ENCODE data around the gene FPR3.
A peak's percentile ranks its signal among the peaks of the same experiment; 100 is the strongest.
"Not testable (repeated sequence)": the region's sequence is repeated elsewhere in the genome, so short reads cannot be mapped to it uniquely, and the experiment has no call there.

The FPR3 gene

DNA sequence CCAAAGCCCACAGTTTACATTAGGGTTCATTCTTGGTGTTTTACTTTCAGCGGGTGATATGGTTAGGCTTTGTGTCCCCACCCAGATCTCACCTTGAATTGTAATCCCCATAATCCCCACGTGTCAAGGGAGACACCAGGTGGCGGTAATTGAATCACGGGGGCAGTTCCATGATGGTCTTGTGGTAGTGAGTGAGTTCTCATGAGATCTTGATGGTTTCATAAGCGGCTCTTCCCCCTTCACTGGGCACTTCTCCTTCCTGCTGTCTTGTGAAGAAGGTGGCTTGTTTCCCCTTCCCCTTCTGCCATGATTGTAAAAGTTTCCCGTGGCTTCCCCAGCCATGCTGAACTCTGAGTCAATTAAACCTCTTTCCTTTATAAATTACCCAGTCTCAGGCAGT lies 22.0 kb upstream of the FPR3 start:
- H3K4me3 Mint-ChIP-seq, result no peak overlapping the region
- peaks cover 52 to 69% of the 10 kb centered on the region in 2 donors for H3K27me3 Mint-ChIP-seq
- no peaks in the 10 kb centered on the region for H3K36me3 Mint-ChIP-seq (ENCODE audit: insufficient read depth)
- ATAC-seq (replicated peaks), result no peak
- no peaks in the 10 kb centered on the region for H3K4me1 Mint-ChIP-seq (ENCODE audit: low read depth in 2 of 2)
- peaks cover 6 to 8% of the 10 kb centered on the region in 2 donors for H3K9me3 Mint-ChIP-seq
- no peak for DNase-seq
- H3K27ac Mint-ChIP-seq, result no peak overlapping the region

- DNase-seq; H3K27ac Mint-ChIP-seq; H3K4me1 Mint-ChIP-seq (ENCODE audit: low read depth in 2 of 2); H3K4me3 Mint-ChIP-seq; ATAC-seq (replicated peaks); H3K9me3 Mint-ChIP-seq; H3K36me3 Mint-ChIP-seq (ENCODE audit: insufficient read depth): not testable (repeated sequence)
- peaks cover 45 to 78% of the 10 kb centered on the region in 2 donors for H3K27me3 Mint-ChIP-seq
These were observed 18.4 kb upstream of the FPR3 start for GRCh38 chr19:51776561-51776960.

DNA sequence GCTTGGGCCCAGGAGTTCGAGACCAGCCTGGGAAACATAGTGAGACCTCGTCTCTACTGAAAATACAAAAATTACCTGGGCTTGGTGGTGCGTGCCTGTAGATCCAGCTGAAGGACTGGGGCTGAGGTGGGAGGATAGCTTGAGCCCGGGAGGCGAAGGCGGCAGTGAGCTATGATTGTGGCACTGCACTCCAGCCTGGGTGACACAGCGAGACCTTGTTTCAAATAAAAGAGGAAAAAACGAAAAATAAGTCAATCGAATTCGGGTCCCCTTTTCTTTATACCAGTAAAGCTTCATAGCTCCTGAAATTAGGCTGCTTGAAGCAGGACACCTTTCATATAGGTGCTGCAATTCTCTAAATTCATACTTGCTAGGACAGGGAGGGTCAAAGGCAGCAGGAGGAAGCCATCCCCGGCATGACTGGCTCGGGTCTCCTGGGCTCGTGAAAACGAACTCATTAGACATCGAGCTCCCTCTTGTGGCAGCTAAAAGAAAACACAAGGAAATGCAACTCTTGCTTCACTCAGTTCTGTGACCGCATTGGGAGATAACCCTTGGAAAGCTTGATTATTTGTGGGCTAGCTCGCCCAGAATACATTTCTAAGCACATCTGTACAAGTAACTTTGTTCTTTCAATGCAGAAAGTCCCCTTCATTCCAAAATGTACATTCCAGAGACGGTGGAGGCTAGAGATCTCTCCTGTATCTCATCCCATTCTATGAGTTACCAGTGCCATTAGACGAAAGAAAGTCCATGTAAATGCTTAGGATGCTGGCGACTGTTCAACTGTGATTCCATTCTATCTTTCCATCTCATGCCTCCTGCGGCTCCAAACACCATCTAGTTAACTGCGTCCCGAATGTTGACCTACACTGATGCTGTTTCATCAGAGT lies 17.1 kb upstream of the FPR3 start:
- DNase-seq, result peak; percentile 5 to 8 (median 5)

GRCh38 chr19:51779181-51779580 lies 15.8 kb upstream of the FPR3 start:
- Mint-ChIP-seq H3K9me3 (peaks cover 0 to 3% of the 10 kb centered on the region in 2 donors), H3K4me3 (no peak overlapping the region), H3K27ac (no peak overlapping the region), H3K36me3 (ENCODE audit: insufficient read depth) (no peaks in the 10 kb centered on the region), H3K27me3 (peaks cover 39 to 66% of the 10 kb centered on the region in 2 donors), H3K4me1 (ENCODE audit: low read depth in 2 of 2) (no peaks in the 10 kb centered on the region)
- DNase-seq, result no peak
- ATAC-seq (replicated peaks), result no peak

More for the DNA sequence above, 17.1 kb upstream of the FPR3 start:
- Mint-ChIP-seq H3K4me1 (ENCODE audit: low read depth in 2 of 2) (no peaks in the 10 kb centered on the region), H3K36me3 (ENCODE audit: insufficient read depth) (no peaks in the 10 kb centered on the region), H3K27ac (no peak overlapping the region), H3K4me3 (no peak overlapping the region), H3K27me3 (peaks cover 44 to 79% of the 10 kb centered on the region in 2 donors), H3K9me3 (peaks cover 5 to 7% of the 10 kb centered on the region in 2 donors)
- no peak for ATAC-seq (replicated peaks)

GRCh38 chr19:51779703-51780102 lies 15.3 kb upstream of the FPR3 start:
- Mint-ChIP-seq H3K4me1 (ENCODE audit: low read depth in 2 of 2) (no peaks in the 10 kb centered on the region), H3K4me3 (no peak overlapping the region), H3K27ac (no peak overlapping the region), H3K36me3 (ENCODE audit: insufficient read depth) (no peaks in the 10 kb centered on the region), H3K27me3 (peaks cover 39 to 63% of the 10 kb centered on the region in 2 donors), H3K9me3 (peaks cover 0 to 3% of the 10 kb centered on the region in 2 donors)
- DNase-seq (no peak), ATAC-seq (replicated peaks) (no peak)

DNA sequence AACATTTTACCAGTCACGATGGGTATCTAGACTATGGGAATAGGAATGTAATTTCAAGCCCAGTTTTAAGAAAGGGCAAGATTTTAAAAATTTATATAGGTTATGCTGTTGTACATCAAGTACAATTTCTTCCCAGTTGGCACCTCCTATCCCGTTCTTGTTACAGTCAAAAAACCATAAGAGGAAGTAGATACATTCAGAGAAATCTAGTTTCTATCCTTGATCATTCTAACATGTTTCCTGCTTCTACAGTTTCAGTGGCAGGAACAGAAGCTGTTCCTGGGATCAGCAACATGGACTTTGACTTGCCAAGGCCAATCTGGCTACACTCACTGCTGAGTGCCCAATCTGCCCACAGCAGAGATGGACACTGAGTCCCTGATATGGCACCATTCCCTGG lies 14.7 kb upstream of the FPR3 start:
- no peak overlapping the region for H3K27ac Mint-ChIP-seq
- DNase-seq, result no peak
- no peak for ATAC-seq (replicated peaks)
- no peaks in the 10 kb centered on the region for H3K4me1 Mint-ChIP-seq (ENCODE audit: low read depth in 2 of 2)
- H3K27me3 Mint-ChIP-seq, result peaks cover 33 to 58% of the 10 kb centered on the region in 2 donors
- peaks cover 0 to 3% of the 10 kb centered on the region in 2 donors for H3K9me3 Mint-ChIP-seq
- no peaks in the 10 kb centered on the region for H3K36me3 Mint-ChIP-seq (ENCODE audit: insufficient read depth)
- no peak overlapping the region for H3K4me3 Mint-ChIP-seq

DNA sequence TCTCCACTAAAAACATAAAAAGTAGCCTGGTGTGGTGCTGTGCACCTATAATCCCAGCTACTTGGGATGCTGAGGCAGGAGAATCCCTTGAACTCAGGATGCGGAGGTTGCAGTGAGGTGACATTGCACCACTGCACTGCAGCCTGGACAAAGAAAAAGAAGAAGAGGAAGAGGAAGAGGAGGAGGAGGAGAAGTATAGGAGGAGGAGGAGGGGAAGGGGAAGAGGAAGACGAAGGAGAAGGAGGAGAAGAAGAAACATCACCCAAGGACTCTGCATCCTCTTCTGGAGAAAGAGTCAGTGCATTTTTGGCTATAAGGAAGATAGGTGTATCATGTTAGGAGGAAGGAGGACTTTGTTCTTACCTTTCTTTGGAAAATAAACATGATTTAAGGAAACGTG lies 13.0 kb upstream of the FPR3 start:
- Mint-ChIP-seq H3K4me3 (no peak overlapping the region), H3K27ac (no peak overlapping the region), H3K36me3 (ENCODE audit: insufficient read depth) (no peaks in the 10 kb centered on the region), H3K4me1 (ENCODE audit: low read depth in 2 of 2) (no peaks in the 10 kb centered on the region), H3K9me3 (no peaks in the 10 kb centered on the region), H3K27me3 (peaks cover 16 to 42% of the 10 kb centered on the region in 2 donors)
- DNase-seq (no peak), ATAC-seq (replicated peaks) (no peak)

- Mint-ChIP-seq H3K4me1 (ENCODE audit: low read depth in 2 of 2) (no peaks in the 10 kb centered on the region), H3K27ac (no peak overlapping the region), H3K9me3 (no peaks in the 10 kb centered on the region), H3K4me3 (no peak overlapping the region), H3K36me3 (ENCODE audit: insufficient read depth) (no peaks in the 10 kb centered on the region), H3K27me3 (peaks cover 10 to 28% of the 10 kb centered on the region in 2 donors)
- no peak for ATAC-seq (replicated peaks)
- no peak for DNase-seq
These were observed 11.6 kb upstream of the FPR3 start for GRCh38 chr19:51783372-51783771.

DNA sequence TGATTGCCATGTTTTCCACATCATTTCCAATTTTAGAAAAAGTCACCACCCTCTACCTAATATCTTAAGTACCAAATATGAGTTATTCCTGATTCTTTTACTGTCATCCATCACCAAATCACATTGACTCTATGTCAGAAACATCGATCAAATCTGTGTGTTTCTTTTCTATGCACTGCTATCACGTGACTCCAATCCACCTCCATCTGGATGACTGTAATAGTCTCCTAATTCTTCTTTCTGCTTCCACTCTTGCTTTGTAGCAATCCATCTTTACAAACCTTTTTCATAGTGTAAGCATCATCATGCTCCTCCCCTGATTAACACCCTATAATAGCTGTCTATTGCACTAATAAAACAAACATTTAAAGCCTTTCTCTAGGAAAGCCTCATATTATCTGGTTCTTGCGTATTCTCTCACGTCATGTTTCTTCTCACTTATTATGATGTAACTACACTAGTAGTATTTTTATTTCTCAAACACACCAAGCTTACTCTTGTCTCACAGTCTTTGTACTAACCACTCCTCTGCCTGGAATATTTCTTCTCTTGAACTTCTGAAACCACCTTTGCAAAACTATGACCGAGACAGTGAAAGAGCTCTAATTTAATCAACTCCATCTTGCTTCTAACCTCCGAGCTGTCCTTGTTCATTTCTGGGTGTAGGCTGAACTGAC lies 10.7 kb upstream of the FPR3 start:
- DNase-seq (no peak), ATAC-seq (replicated peaks) (no peak)
- Mint-ChIP-seq H3K36me3 (ENCODE audit: insufficient read depth) (no peaks in the 10 kb centered on the region), H3K9me3 (no peaks in the 10 kb centered on the region), H3K4me3 (no peak overlapping the region), H3K4me1 (ENCODE audit: low read depth in 2 of 2) (no peaks in the 10 kb centered on the region), H3K27ac (no peak overlapping the region), H3K27me3 (peaks cover 5 to 23% of the 10 kb centered on the region in 2 donors)

- H3K27me3 Mint-ChIP-seq, result peaks cover 5 to 16% of the 10 kb centered on the region in 2 donors
- ATAC-seq (replicated peaks) (peak; percentile 35), DNase-seq (no peak)
- no peaks in the 10 kb centered on the region for H3K9me3 Mint-ChIP-seq
- H3K4me1 Mint-ChIP-seq (ENCODE audit: low read depth in 2 of 2), result no peaks in the 10 kb centered on the region
- no peaks in the 10 kb centered on the region for H3K36me3 Mint-ChIP-seq (ENCODE audit: insufficient read depth)
- no peak overlapping the region for H3K4me3 Mint-ChIP-seq
- H3K27ac Mint-ChIP-seq, result no peak overlapping the region
These were observed 9.9 kb upstream of the FPR3 start for GRCh38 chr19:51784922-51785690.

DNA sequence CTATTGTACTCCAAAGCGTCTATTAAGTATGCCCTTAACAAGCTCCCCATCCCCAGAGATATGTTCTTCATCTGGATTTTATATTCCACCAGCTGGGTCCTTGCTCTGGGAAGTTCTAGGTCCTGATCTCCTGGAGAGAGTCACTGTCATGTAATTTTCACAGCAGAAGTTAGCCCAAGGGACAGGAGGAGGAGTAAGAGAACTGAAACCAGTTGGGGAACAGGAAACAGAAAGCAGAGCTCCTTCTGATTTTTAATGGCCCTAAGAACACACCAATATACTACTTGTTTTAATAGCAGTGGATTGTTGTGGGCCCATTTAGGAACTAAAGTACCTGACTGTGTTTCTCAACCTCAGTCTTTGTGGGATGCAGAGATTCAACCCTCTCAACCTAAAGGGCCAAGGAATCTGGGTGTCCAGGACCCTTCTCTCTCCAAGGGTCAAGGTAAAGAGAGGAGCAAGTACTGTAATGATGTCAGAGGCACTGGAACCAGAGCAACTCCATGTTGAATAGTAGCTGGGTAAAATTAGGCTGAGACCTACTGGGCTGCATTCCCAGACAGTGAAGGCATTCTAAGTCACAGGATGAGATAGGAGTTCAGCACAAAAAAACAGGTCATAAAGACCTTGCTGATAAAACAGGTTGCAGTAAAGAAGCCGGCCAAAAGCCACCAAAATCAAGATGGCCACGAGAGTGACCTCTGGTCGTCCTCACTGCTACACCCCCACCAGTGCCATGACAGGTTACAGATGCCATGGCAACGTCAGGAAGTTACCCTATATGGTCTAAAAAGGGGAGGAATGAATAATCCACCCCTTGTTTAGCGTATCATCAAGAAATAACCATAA lies 8.1 kb upstream of the FPR3 start:
- Mint-ChIP-seq H3K27ac (no peak overlapping the region), H3K4me3 (no peak overlapping the region), H3K9me3 (peaks cover 3 to 5% of the 10 kb centered on the region in 2 donors), H3K36me3 (ENCODE audit: insufficient read depth) (no peaks in the 10 kb centered on the region), H3K27me3 (peaks cover 4 to 8% of the 10 kb centered on the region in 2 donors), H3K4me1 (ENCODE audit: low read depth in 2 of 2) (no peaks in the 10 kb centered on the region)
- ATAC-seq (replicated peaks) (no peak), DNase-seq (no peak)

DNA sequence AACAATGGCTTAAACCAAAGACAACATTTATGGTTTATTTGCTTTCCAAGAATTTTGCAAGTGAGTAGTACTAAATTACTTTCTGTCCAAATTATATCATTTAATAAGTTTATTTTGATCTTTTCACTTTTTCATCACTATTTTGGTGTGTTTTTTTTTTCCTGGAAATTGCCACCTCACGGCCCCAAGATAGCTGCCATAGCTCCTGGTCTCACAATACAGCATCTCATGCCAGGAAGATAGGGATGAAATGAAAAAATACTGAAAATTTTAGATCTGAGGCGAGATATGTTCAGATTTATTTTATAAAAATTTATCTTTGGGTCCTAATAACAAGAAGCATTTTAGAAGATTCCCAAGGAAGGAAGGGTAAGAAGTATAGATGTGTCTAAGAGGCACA lies 6.9 kb upstream of the FPR3 start:
- ATAC-seq (replicated peaks) (no peak), DNase-seq (no peak)
- Mint-ChIP-seq H3K4me1 (ENCODE audit: low read depth in 2 of 2) (no peaks in the 10 kb centered on the region), H3K36me3 (ENCODE audit: insufficient read depth) (no peaks in the 10 kb centered on the region), H3K27me3 (peaks cover 0 to 8% of the 10 kb centered on the region in 2 donors), H3K27ac (no peak overlapping the region), H3K9me3 (peaks cover 4 to 8% of the 10 kb centered on the region in 2 donors), H3K4me3 (no peak overlapping the region)

All from effector memory CD8-positive, alpha-beta T cell (primary cell).